GM21786 (cell line): ENCODE results near the gene ROR1.
"Not testable (repeated sequence)": the region's sequence is repeated elsewhere in the genome, so short reads cannot be mapped to it uniquely, and the experiment has no call there.

Source experiments
- ATAC-seq: cut with Tn5 transposase; IDR thresholded peaks from one replicate; pipeline ENCODE4 v1.9.1; 2021; ENCODE audit not compliant: unreplicated experiment

ROR1 gene

GRCh38 chr1:63819795-63820194 lies 46.0 kb downstream of the ROR1 start:
- ATAC-seq, result no peak

GRCh38 chr1:63821091-63822005 lies 47.5 kb downstream of the ROR1 start:
- ATAC-seq, result no peak

- no peak for ATAC-seq
Observed at GRCh38 chr1:63822540-63822939, 48.7 kb downstream of the ROR1 start.

- no peak for ATAC-seq
Observed at GRCh38 chr1:63824451-63824850, 50.6 kb downstream of the ROR1 start.

- no peak for ATAC-seq
Observed at GRCh38 chr1:63825111-63825510, 51.3 kb downstream of the ROR1 start.

- ATAC-seq, result not testable (repeated sequence)
Observed at GRCh38 chr1:63826246-63826861, 52.5 kb downstream of the ROR1 start.

- ATAC-seq, result no peak
Observed at GRCh38 chr1:63827411-63828321, 53.8 kb downstream of the ROR1 start.

- peak; percentile 94 for ATAC-seq
Observed at GRCh38 chr1:63828322-63829044, 54.7 kb downstream of the ROR1 start.

- no peak for ATAC-seq
Observed at GRCh38 chr1:63829349-63830327, 55.8 kb downstream of the ROR1 start.

GRCh38 chr1:63831409-63831808 lies 57.6 kb downstream of the ROR1 start:
- ATAC-seq, result no peak

GRCh38 chr1:63833363-63834119 lies 59.7 kb downstream of the ROR1 start:
- ATAC-seq, result no peak

GRCh38 chr1:63835128-63835527 lies 61.3 kb downstream of the ROR1 start:
- ATAC-seq, result no peak

- ATAC-seq, result no peak
Observed at GRCh38 chr1:63836374-63836773, 62.6 kb downstream of the ROR1 start.

GRCh38 chr1:63836830-63837229 lies 63.0 kb downstream of the ROR1 start:
- peak; percentile 57 for ATAC-seq

GRCh38 chr1:63843010-63843409 lies 69.2 kb downstream of the ROR1 start:
- no peak for ATAC-seq

- ATAC-seq, result no peak
Observed at GRCh38 chr1:63843884-63844283, 70.1 kb downstream of the ROR1 start.

- no peak for ATAC-seq
Observed at GRCh38 chr1:63845346-63845745, 71.5 kb downstream of the ROR1 start.

GRCh38 chr1:63847308-63847910 lies 73.6 kb downstream of the ROR1 start:
- no peak for ATAC-seq
